ENCODE data around the gene B4GALNT3.

Gene B4GALNT3

GRCh38 chr12:553216-554000 lies 93.7 kb downstream of the B4GALNT3 start:
- TF ChIP-seq POLR2AphosphoS5 (IDR thresholded peaks at IDR 0.05; ENCODE audit: low read depth, low read length), result no peak
- TF ChIP-seq TAF1 (IDR thresholded peaks at IDR 0.05; ENCODE audit: borderline replicate concordance, low read depth, low read length), result no peak
- TF ChIP-seq POLR2A (IDR thresholded peaks at IDR 0.05; ENCODE audit: low read depth, low read length), result no peak
- no peak for FAIRE-seq
- no peak for DNase-seq (ENCODE audit: insufficient read length)

- TF ChIP-seq POLR2AphosphoS5 (IDR thresholded peaks at IDR 0.05; ENCODE audit: low read depth, low read length), result no peak
- no peak for TF ChIP-seq TAF1 (IDR thresholded peaks at IDR 0.05; ENCODE audit: borderline replicate concordance, low read depth, low read length)
- TF ChIP-seq POLR2A (IDR thresholded peaks at IDR 0.05; ENCODE audit: low read depth, low read length), result no peak
- FAIRE-seq (no peak), DNase-seq (ENCODE audit: insufficient read length) (no peak)
These were observed 94.2 kb downstream of the B4GALNT3 start for GRCh38 chr12:554001-554285.

DNA sequence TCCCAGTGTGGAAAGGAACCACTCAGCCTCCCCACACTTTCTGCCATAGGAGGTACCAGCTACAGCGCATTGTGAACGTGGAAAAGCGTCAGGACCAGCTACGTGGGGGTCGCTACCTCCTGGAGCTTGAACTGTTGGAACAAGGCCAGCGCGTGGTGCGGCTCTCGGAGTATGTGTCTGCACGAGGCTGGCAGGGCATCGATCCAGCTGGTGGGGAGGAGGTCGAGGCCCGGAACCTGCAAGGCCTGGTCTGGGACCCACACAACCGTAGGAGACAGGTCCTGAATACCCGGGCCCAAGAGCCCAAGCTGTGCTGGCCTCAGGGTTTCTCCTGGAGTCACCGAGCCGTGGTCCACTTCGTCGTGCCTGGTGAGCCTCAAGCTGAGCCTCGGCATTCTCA lies 96.8 kb downstream of the B4GALNT3 start:
- no peak for TF ChIP-seq POLR2A (IDR thresholded peaks at IDR 0.05; ENCODE audit: low read depth, low read length)
- TF ChIP-seq TAF1 (IDR thresholded peaks at IDR 0.05; ENCODE audit: borderline replicate concordance, low read depth, low read length), result no peak
- TF ChIP-seq POLR2AphosphoS5 (IDR thresholded peaks at IDR 0.05; ENCODE audit: low read depth, low read length), result no peak
- no peak for FAIRE-seq

DNA sequence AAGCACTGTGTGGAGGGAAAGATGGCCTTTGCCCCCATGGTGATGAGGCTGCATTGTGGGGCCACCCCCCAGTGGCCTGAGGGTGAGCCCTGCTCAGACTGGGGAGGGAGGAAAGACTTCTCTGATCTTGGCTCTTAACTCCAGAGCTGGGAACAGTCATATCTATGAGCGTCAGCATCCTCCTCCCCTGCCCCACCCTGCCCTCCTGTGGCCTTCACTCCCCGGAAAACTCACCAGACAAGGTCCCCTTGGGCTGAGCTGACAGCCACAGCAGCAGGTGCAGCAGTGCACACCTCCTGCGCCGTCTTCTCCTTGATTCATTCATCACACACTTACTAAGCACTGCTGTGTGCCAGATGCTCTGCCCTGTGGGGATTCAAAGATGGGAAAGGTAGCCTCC lies 98.8 kb downstream of the B4GALNT3 start:
- TF ChIP-seq TAF1 (IDR thresholded peaks at IDR 0.05; ENCODE audit: borderline replicate concordance, low read depth, low read length) (no peak), POLR2AphosphoS5 (IDR thresholded peaks at IDR 0.05; ENCODE audit: low read depth, low read length) (no peak)
- FAIRE-seq (no peak), DNase-seq (ENCODE audit: insufficient read length) (no peak)

More for the DNA sequence above, 96.8 kb downstream of the B4GALNT3 start:
- DNase-seq (ENCODE audit: insufficient read length), result no peak

- DNase-seq (ENCODE audit: insufficient read length), result no peak
- FAIRE-seq, result no peak
- TF ChIP-seq POLR2AphosphoS5 (IDR thresholded peaks at IDR 0.05; ENCODE audit: low read depth, low read length), result no peak
- TF ChIP-seq TAF1 (IDR thresholded peaks at IDR 0.05; ENCODE audit: borderline replicate concordance, low read depth, low read length), result no peak
- TF ChIP-seq POLR2A (IDR thresholded peaks at IDR 0.05; ENCODE audit: low read depth, low read length), result no peak
These were observed 99.6 kb downstream of the B4GALNT3 start for GRCh38 chr12:559208-559905.

- TF ChIP-seq TAF1 (IDR thresholded peaks at IDR 0.05; ENCODE audit: borderline replicate concordance, low read depth, low read length), result no peak
- FAIRE-seq (no peak), DNase-seq (ENCODE audit: insufficient read length) (no peak)
These were observed 100.2 kb downstream of the B4GALNT3 start for GRCh38 chr12:559906-560455.

- TF ChIP-seq POLR2AphosphoS5 (IDR thresholded peaks at IDR 0.05; ENCODE audit: low read depth, low read length) (no peak), TAF1 (IDR thresholded peaks at IDR 0.05; ENCODE audit: borderline replicate concordance, low read depth, low read length) (no peak), POLR2A (IDR thresholded peaks at IDR 0.05; ENCODE audit: low read depth, low read length) (no peak)
- DNase-seq (ENCODE audit: insufficient read length) (no peak), FAIRE-seq (no peak)
These were observed 101.1 kb downstream of the B4GALNT3 start for GRCh38 chr12:560691-561390.

GRCh38 chr12:561391-561705 lies 101.6 kb downstream of the B4GALNT3 start:
- TF ChIP-seq POLR2A (IDR thresholded peaks at IDR 0.05; ENCODE audit: low read depth, low read length) (no peak), POLR2AphosphoS5 (IDR thresholded peaks at IDR 0.05; ENCODE audit: low read depth, low read length) (no peak), TAF1 (IDR thresholded peaks at IDR 0.05; ENCODE audit: borderline replicate concordance, low read depth, low read length) (no peak)
- FAIRE-seq (no peak), DNase-seq (ENCODE audit: insufficient read length) (no peak)

DNA sequence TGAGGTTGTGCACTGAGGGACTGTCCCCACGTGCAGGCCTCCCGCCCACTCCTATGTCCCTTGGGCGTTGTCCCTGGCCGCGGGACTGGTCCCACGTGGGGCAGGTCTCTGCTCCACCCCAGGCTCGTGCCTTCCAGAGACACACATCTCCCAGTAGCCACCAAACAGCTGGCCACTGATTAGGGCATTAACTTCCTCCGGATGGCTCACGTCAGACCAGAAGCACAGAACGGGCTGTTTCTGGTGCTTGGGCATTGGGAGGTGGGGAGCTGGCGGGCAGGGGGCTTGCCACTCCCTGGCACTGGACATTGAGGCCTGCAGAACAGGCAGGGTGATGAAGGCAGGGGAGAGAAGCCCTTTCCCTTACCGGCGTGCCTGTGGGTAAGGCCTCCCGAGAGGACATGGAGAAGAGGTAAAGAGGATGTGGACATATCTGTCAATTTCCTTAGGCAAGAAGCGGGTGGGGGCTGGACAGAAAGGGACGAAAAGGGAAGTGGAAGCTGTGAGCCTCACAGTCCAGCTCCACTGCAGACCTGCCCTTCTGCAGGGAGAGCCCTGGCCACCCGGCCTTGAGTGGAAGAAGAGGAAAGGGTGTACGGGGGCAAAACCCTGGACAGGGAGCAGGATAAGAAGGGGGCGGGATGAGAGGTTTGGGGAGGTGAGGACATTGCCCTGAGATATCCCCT lies 102.3 kb downstream of the B4GALNT3 start:
- no peak for DNase-seq (ENCODE audit: insufficient read length)
- FAIRE-seq, result peak; percentile 58
- TF ChIP-seq TAF1 (IDR thresholded peaks at IDR 0.05; ENCODE audit: borderline replicate concordance, low read depth, low read length) (no peak), POLR2AphosphoS5 (IDR thresholded peaks at IDR 0.05; ENCODE audit: low read depth, low read length) (no peak), POLR2A (IDR thresholded peaks at IDR 0.05; ENCODE audit: low read depth, low read length) (no peak)

GRCh38 chr12:562634-563033 lies 102.9 kb downstream of the B4GALNT3 start:
- DNase-seq (ENCODE audit: insufficient read length) (no peak), FAIRE-seq (no peak)
- TF ChIP-seq POLR2A (IDR thresholded peaks at IDR 0.05; ENCODE audit: low read depth, low read length) (no peak), TAF1 (IDR thresholded peaks at IDR 0.05; ENCODE audit: borderline replicate concordance, low read depth, low read length) (no peak), POLR2AphosphoS5 (IDR thresholded peaks at IDR 0.05; ENCODE audit: low read depth, low read length) (no peak)

- TF ChIP-seq TAF1 (IDR thresholded peaks at IDR 0.05; ENCODE audit: borderline replicate concordance, low read depth, low read length) (no peak), POLR2AphosphoS5 (IDR thresholded peaks at IDR 0.05; ENCODE audit: low read depth, low read length) (no peak), POLR2A (IDR thresholded peaks at IDR 0.05; ENCODE audit: low read depth, low read length) (no peak)
- FAIRE-seq (peak; percentile 76), DNase-seq (ENCODE audit: insufficient read length) (no peak)
These were observed 103.6 kb downstream of the B4GALNT3 start for GRCh38 chr12:563250-563781.

All from GM12892 (cell line).